Measurements from ENCODE around the gene TYSND1.

Gene TYSND1

DNA sequence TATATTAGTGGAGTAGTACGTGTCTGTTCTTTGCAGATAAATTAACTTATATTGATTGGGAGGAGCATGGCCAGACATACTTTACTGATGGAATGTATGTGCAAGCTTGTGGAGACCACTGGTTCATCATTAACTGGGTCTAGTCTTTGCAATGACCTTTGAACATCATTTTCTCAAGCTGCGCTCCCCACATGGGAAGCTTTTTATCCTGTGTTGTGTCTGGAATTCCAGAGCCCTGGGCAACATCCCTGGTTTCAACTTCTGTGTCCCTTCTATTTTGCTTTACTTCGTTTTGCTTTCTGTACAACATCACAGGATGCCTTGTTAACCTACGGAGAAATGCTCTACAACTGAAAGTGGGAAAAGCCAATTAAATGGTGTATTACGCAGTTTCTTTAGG, 55.5 kb downstream of the TYSND1 start:
- H3K4me2 ChIP-seq (ENCODE audit: low read length) = no peak overlapping the region
- no peak overlapping the region for H3K9ac ChIP-seq (ENCODE audit: low read length)
- no peaks in the 10 kb centered on the region for H3K79me2 ChIP-seq (ENCODE audit: control insufficient read depth, insufficient read depth, low read length, poor library complexity)
- H3K14ac ChIP-seq (ENCODE audit: low read length) = no peak overlapping the region
- no peak overlapping the region for H2AFZ ChIP-seq (ENCODE audit: insufficient read depth, low read length, poor library complexity)
- no peak for DNase-seq
- no peak overlapping the region for H3K23ac ChIP-seq (ENCODE audit: low read length)
- H3K79me1 ChIP-seq (ENCODE audit: low read length) = peaks cover 3% of the 10 kb centered on the region
- H3K36me3 ChIP-seq (ENCODE audit: control insufficient read depth in 1 of 2, insufficient read depth in 2 of 2, low read length in 2 of 2) = peaks cover 0 to 4% of the 10 kb centered on the region in 2 experiments
- H4K8ac ChIP-seq (ENCODE audit: low read depth, low read length) = no peak overlapping the region
- H3K27ac ChIP-seq (ENCODE audit: low read depth, low read length) = peak overlapping the region; percentile 43
- no peak overlapping the region for H4K91ac ChIP-seq (ENCODE audit: low read depth, low read length)
- peaks cover 9 to 11% of the 10 kb centered on the region in 2 experiments for H3K4me1 ChIP-seq (ENCODE audit: control insufficient read depth in 1 of 2, insufficient read depth in 2 of 2, low read length in 2 of 2)
- no peak overlapping the region for H2BK12ac ChIP-seq (ENCODE audit: low read length)
- no peaks in the 10 kb centered on the region for H3K27me3 ChIP-seq (ENCODE audit: insufficient read depth, low read length)
- H2BK5ac ChIP-seq (ENCODE audit: low read depth, low read length, poor library complexity) = no peak overlapping the region
- H2BK120ac ChIP-seq (ENCODE audit: insufficient read depth, low read length, poor library complexity) = no peak overlapping the region
- H4K12ac ChIP-seq (ENCODE audit: low read depth, low read length) = no peak overlapping the region
- no peak overlapping the region for H3K4me3 ChIP-seq (ENCODE audit: low read depth, low read length)
- no CpG with 5 or more reads among the region's 5 CpGs for WGBS (ENCODE audit: extremely low coverage, insufficient coverage, insufficient read length)
- no peak overlapping the region for H3K18ac ChIP-seq (ENCODE audit: low read length)
- no peak overlapping the region for H3K4ac ChIP-seq (ENCODE audit: low read depth, low read length)
- no peaks in the 10 kb centered on the region for H3K9me3 ChIP-seq (ENCODE audit: insufficient read depth, low read depth, low read length)
- no peak overlapping the region for H2AK5ac ChIP-seq (ENCODE audit: low read length)

DNA sequence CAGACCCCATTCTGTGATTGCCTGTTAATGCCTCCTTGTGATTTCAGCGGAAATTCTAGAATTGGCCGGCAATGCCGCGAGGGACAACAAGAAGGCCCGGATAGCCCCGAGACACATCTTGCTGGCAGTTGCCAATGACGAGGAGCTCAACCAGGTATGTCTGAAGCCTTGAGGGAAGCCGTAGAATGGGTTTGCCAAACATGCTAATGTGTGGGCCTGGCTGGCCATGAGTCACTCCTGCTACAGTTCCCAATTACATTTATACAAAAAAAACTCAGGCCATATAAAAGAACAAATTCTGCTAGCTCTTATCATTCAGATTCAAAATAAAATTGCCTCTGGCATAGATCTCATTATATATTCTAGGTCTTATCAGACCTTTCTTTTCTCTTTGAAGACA, 56.5 kb downstream of the TYSND1 start:
- H3K4me2 ChIP-seq (ENCODE audit: low read length) = no peak overlapping the region
- H4K8ac ChIP-seq (ENCODE audit: low read depth, low read length) = no peak overlapping the region
- H3K27ac ChIP-seq (ENCODE audit: low read depth, low read length) = no peak overlapping the region
- no peak overlapping the region for H2BK12ac ChIP-seq (ENCODE audit: low read length)
- no peak overlapping the region for H4K91ac ChIP-seq (ENCODE audit: low read depth, low read length)
- peak in 1 of 2 donors; percentile 33 for DNase-seq
- H3K9me3 ChIP-seq (ENCODE audit: insufficient read depth, low read depth, low read length) = no peaks in the 10 kb centered on the region
- no peak overlapping the region for H3K4me3 ChIP-seq (ENCODE audit: low read depth, low read length)
- no peak overlapping the region for H3K9ac ChIP-seq (ENCODE audit: low read length)
- no CpG with 5 or more reads among the region's 8 CpGs for WGBS (ENCODE audit: extremely low coverage, insufficient coverage, insufficient read length)
- H2BK5ac ChIP-seq (ENCODE audit: low read depth, low read length, poor library complexity) = no peak overlapping the region
- H3K4me1 ChIP-seq (ENCODE audit: control insufficient read depth in 1 of 2, insufficient read depth in 2 of 2, low read length in 2 of 2) = peaks cover 9 to 11% of the 10 kb centered on the region in 2 experiments
- H3K79me1 ChIP-seq (ENCODE audit: low read length) = peaks cover 3% of the 10 kb centered on the region
- H3K79me2 ChIP-seq (ENCODE audit: control insufficient read depth, insufficient read depth, low read length, poor library complexity) = no peaks in the 10 kb centered on the region
- H3K18ac ChIP-seq (ENCODE audit: low read length) = no peak overlapping the region
- H4K12ac ChIP-seq (ENCODE audit: low read depth, low read length) = no peak overlapping the region
- no peak overlapping the region for H3K14ac ChIP-seq (ENCODE audit: low read length)
- H2AFZ ChIP-seq (ENCODE audit: insufficient read depth, low read length, poor library complexity) = no peak overlapping the region
- peaks cover 0 to 4% of the 10 kb centered on the region in 2 experiments for H3K36me3 ChIP-seq (ENCODE audit: control insufficient read depth in 1 of 2, insufficient read depth in 2 of 2, low read length in 2 of 2)
- no peak overlapping the region for H2AK5ac ChIP-seq (ENCODE audit: low read length)
- no peak overlapping the region for H3K23ac ChIP-seq (ENCODE audit: low read length)
- H2BK120ac ChIP-seq (ENCODE audit: insufficient read depth, low read length, poor library complexity) = no peak overlapping the region
- H3K4ac ChIP-seq (ENCODE audit: low read depth, low read length) = no peak overlapping the region
- no peaks in the 10 kb centered on the region for H3K27me3 ChIP-seq (ENCODE audit: insufficient read depth, low read length)

DNA sequence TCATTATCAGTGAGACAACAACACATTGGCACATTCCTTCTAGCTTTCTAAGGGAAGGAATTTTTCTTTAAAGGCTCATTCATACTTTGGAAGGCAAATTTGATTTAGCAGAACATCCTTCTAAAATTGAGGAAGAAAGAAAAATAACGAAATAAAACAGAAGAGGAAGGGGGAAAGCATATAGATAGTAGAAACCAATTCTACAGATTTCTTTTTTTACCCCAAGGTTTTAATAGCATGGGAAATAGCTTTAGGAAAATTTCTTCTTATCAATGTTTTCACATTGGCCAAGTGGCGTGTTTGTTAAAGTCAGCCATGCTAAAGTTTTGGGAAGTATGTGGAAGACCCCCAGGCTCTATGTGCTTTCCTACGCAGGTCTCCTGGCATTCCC, 58.2 kb downstream of the TYSND1 start:
- peaks cover 9 to 11% of the 10 kb centered on the region in 2 experiments for H3K4me1 ChIP-seq (ENCODE audit: control insufficient read depth in 1 of 2, insufficient read depth in 2 of 2, low read length in 2 of 2)
- no peak overlapping the region for H4K8ac ChIP-seq (ENCODE audit: low read depth, low read length)
- H3K36me3 ChIP-seq (ENCODE audit: control insufficient read depth in 1 of 2, insufficient read depth in 2 of 2, low read length in 2 of 2) = peaks cover 0 to 4% of the 10 kb centered on the region in 2 experiments
- H2BK120ac ChIP-seq (ENCODE audit: insufficient read depth, low read length, poor library complexity) = no peak overlapping the region
- H3K27ac ChIP-seq (ENCODE audit: low read depth, low read length) = no peak overlapping the region
- H3K23ac ChIP-seq (ENCODE audit: low read length) = no peak overlapping the region
- H2AK5ac ChIP-seq (ENCODE audit: low read length) = no peak overlapping the region
- no peak overlapping the region for H3K4me2 ChIP-seq (ENCODE audit: low read length)
- no peak overlapping the region for H3K9ac ChIP-seq (ENCODE audit: low read length)
- H2BK12ac ChIP-seq (ENCODE audit: low read length) = no peak overlapping the region
- no peaks in the 10 kb centered on the region for H3K9me3 ChIP-seq (ENCODE audit: insufficient read depth, low read depth, low read length)
- H3K79me2 ChIP-seq (ENCODE audit: control insufficient read depth, insufficient read depth, low read length, poor library complexity) = no peaks in the 10 kb centered on the region
- no peak overlapping the region for H4K91ac ChIP-seq (ENCODE audit: low read depth, low read length)
- no peak for DNase-seq
- WGBS (ENCODE audit: extremely low coverage, insufficient coverage, insufficient read length) = no CpG with 5 or more reads among the region's 3 CpGs
- no peaks in the 10 kb centered on the region for H3K27me3 ChIP-seq (ENCODE audit: insufficient read depth, low read length)
- no peak overlapping the region for H3K18ac ChIP-seq (ENCODE audit: low read length)
- peaks cover 3% of the 10 kb centered on the region for H3K79me1 ChIP-seq (ENCODE audit: low read length)
- no peak overlapping the region for H3K14ac ChIP-seq (ENCODE audit: low read length)
- H2BK5ac ChIP-seq (ENCODE audit: low read depth, low read length, poor library complexity) = no peak overlapping the region
- no peak overlapping the region for H3K4me3 ChIP-seq (ENCODE audit: low read depth, low read length)
- H4K12ac ChIP-seq (ENCODE audit: low read depth, low read length) = no peak overlapping the region
- H3K4ac ChIP-seq (ENCODE audit: low read depth, low read length) = no peak overlapping the region
- no peak overlapping the region for H2AFZ ChIP-seq (ENCODE audit: insufficient read depth, low read length, poor library complexity)
